ENCODE data around the gene PPIAL4G.
"Not testable (repeated sequence)": the region's sequence is repeated elsewhere in the genome, so short reads cannot be mapped to it uniquely, and the experiment has no call there.

PPIAL4G gene

DNA sequence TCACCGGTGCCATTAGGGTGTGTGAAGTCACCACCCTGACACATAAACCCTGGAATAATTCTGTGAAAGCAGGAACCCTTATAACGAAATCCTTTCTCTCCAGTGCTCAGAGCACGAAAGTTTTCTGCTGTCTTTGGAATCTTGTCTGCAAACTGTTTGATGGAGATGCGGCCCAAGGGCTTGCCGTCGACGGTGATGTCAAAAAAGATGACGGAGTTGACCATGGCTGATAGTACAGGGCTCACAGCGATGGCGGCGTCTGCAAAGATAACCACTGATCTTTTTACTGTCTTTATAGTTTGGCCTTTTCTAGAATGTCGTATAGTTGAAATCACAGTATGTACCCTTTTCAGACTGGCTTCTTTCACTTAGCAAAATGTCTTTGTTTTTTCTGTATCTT, at the start of gene PPIAL4G:
Gene PPIAL4G, minus strand, starts transcription at position 274 of the 400 bp plus-strand sequence. Its CDS starts 50 bp downstream, at position 224.
- in situ Hi-C loops (cut with HindIII; ENCODE audit: low sequenced_read_pairs) = not testable (repeated sequence)

- in situ Hi-C loops (cut with HindIII; ENCODE audit: low sequenced_read_pairs) = not testable (repeated sequence)
Observed at GRCh38 chr1:148532158-148532557, 49.1 kb upstream of the PPIAL4G start.

- in situ Hi-C loops (cut with HindIII; ENCODE audit: low sequenced_read_pairs) = not testable (repeated sequence)
Observed at GRCh38 chr1:148529101-148529567, 46.0 kb upstream of the PPIAL4G start.

- in situ Hi-C loops (cut with HindIII; ENCODE audit: low sequenced_read_pairs) = not testable (repeated sequence)
Observed at GRCh38 chr1:148528591-148528990, 45.5 kb upstream of the PPIAL4G start.

DNA sequence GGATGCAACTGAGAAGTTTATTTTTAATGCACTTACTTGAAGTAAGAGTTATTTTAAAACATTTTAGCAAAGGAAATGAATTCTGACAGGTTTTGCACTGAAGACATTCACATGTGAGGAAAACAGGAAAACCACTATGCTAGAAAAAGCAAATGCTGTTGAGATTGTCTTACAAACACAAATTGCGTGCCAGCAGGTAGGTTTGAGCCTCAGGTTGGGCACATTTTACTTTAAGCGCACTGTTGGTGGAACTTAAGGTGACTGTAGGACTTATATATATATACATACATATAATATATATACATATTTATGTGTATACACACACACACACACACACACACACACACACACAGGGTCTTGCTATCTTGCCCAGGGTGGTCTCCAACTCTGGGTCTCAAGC, 43.5 kb upstream of the PPIAL4G start:
- in situ Hi-C loops (cut with HindIII; ENCODE audit: low sequenced_read_pairs) = not testable (repeated sequence)

GRCh38 chr1:148523205-148524144, 40.4 kb upstream of the PPIAL4G start:
- in situ Hi-C loops (cut with HindIII; ENCODE audit: low sequenced_read_pairs) = not testable (repeated sequence)

DNA sequence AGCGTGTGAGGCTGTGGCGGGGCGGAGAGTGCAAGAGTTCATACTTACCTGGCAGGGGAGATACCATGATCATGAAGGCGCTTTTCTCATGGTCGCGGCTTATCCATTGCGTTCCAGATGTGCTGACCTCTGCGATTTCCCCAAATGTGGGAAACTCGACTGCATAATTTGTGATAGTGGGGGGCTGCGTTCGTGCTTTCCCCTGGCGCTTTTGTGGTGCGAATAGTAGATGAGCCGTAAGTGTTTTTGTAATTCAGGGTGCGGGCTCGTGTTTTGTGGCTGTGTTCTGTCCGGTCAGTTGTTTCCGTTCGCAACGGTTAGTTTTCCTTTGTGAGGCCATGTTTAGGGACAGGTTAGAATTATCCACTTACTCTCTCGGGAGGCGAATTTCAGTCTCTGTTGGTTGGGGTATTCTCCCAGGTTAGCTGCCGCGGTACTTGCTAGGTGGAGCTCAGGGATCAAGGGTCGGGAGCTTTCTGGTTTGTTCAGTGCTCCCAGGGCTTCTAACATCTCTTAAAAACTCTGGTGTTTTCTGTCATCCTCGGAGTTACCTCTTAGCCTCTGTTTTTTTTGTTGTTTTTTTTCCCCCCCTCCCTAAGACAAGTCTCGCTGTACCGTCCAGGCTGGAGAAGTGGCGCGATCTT, 39.6 kb upstream of the PPIAL4G start:
- in situ Hi-C loops (cut with HindIII; ENCODE audit: low sequenced_read_pairs) = not testable (repeated sequence)

GRCh38 chr1:148522072-148522471, 39.0 kb upstream of the PPIAL4G start:
- in situ Hi-C loops (cut with HindIII; ENCODE audit: low sequenced_read_pairs) = not testable (repeated sequence)

- in situ Hi-C loops (cut with HindIII; ENCODE audit: low sequenced_read_pairs) = not testable (repeated sequence)
Observed at GRCh38 chr1:148514310-148514709, 31.2 kb upstream of the PPIAL4G start.

- in situ Hi-C loops (cut with HindIII; ENCODE audit: low sequenced_read_pairs) = not testable (repeated sequence)
Observed at GRCh38 chr1:148512571-148513184, 29.6 kb upstream of the PPIAL4G start.

DNA sequence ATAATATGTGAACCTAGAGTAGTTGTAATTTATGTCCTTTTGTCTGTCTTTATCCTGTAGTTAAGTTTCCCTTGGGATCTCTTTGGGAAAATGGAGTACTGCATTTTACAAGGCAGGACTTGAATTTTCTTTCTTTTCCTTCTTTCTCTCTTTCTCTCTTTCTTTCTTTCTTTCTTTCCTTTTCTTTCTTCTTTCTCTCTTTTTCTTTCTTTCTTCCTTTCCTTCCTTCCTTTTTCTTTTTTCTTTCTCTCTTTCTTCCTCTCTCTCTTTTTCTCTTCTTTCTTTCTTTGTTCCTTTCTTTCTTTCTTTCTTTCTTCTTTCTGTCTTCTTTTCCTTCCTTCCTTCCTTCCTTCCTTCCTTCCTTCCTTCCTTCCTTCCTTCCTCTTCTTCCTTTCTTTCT, 10.8 kb upstream of the PPIAL4G start:
- in situ Hi-C loops (cut with HindIII; ENCODE audit: low sequenced_read_pairs) = not testable (repeated sequence)

DNA sequence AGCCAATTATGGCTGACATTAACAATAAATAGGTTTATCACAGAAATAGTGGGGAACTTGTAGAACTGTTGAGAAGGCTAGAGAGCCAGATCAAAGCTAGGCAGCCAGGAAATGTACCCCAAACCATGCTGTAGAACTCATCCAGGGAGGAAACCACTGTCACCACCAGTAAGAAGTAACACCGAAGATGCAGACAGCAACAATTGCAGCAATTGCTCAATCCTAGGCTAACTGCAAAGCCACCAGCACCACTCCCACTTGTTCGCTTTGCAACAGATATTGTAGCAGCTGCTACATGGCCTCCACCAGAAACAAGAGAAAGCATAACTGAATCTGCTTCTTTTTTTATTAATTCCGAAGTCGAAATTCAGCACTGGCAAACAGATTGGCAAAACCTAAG, 2.0 kb downstream of the PPIAL4G start:
- in situ Hi-C loops (cut with HindIII; ENCODE audit: low sequenced_read_pairs) = not testable (repeated sequence)

- in situ Hi-C loops (cut with HindIII; ENCODE audit: low sequenced_read_pairs) = not testable (repeated sequence)
Observed at GRCh38 chr1:148459694-148460093, 23.4 kb downstream of the PPIAL4G start.

DNA sequence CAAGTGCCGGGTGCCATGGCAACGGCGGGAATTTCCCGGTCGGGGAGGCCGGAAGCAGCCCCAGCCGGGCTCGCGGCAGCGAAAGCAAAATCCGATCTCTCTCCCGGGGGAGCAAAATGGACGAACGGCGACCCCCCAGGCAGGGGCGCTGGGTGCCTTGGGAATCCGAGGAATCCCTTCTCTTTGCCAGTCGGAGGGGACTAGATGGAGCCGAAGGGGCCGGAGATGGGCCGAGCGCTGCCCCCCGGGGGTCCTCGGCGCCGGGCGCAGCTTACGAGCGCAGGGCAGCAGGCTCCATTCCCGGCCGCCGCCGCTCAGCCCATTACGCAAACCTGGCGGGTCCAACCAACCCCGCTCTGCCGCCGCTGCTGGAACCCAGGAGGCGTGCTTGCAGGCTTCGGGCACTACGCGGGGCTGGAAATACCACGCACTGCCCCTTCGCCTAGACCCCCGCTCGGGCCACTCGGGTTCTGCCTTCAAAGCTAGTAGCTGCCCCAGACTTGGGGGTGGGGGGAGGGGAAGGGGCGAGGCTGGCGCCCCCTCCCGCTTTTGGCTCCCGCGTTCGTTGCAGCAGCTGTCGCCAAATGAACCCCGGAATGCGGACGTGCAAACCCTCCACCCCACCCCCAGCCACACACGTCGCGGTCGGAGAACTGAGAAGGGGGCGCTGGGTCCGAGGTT, 24.1 kb downstream of the PPIAL4G start:
- in situ Hi-C loops (cut with HindIII; ENCODE audit: low sequenced_read_pairs) = not testable (repeated sequence)

DNA sequence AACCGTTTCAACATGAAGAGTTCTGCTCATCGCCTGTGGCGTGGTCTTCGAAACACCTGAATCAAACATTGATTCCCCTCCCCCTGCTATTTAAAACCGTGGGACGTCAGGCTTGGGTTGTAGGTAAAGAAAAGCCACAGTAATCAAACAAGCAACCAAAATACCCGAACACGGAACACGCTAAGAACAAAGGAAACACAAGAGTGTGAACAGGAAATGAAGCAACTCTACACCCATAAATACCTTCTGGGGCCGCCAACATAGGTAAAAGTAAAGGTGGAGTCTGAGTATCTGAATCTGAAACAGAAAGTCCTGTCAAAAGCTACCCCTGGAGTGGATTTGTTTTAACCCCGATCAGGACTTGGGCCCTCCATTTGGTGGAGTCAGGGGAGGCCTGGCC, 24.7 kb downstream of the PPIAL4G start:
- in situ Hi-C loops (cut with HindIII; ENCODE audit: low sequenced_read_pairs) = not testable (repeated sequence)

DNA sequence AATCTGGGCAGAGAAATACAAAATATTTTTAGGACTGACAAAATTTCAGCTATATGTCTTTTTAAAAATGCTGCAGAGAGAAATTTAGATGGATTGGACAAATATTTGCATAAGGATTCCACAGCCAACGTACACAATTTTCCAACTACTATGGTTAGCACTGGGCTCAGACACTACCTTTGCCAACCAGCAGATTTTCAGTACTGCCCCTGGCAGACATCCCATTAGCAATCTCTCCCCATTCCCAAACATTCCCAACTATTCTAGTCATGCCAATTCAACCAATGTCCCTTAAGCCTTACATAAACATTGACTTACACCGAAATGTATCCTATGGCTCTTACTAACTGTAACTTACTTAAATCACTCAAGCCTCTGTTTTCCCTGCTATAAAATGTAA, 30.3 kb downstream of the PPIAL4G start:
- in situ Hi-C loops (cut with HindIII; ENCODE audit: low sequenced_read_pairs) = not testable (repeated sequence)

GRCh38 chr1:148439654-148440325, 43.3 kb downstream of the PPIAL4G start:
- in situ Hi-C loops (cut with HindIII; ENCODE audit: low sequenced_read_pairs) = not testable (repeated sequence)

GRCh38 chr1:148435406-148435805, 47.7 kb downstream of the PPIAL4G start:
- in situ Hi-C loops (cut with HindIII; ENCODE audit: low sequenced_read_pairs) = no loop called here

- in situ Hi-C loops (cut with HindIII; ENCODE audit: low sequenced_read_pairs) = no loop called here
Observed at GRCh38 chr1:148434832-148435231, 48.3 kb downstream of the PPIAL4G start.

DNA sequence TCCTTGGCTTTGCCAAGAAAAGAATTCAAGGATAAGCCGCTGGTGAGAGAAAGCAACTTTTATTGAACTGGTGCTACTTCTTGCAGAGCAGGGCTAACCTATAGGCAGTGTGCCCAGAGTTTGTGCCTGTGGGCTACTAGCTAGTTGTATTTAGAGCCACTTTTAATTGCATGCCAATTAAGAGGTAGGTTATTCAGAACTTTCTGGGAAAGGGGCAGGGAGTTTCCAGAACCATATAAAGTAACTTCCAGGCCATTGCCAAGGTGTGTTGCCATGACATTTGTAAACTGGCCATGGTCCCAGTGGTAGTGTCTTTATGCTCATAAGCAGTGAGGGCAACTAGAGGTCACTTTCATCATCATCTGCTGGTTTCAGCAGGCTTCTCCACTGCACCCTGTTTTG, 50.2 kb downstream of the PPIAL4G start:
- in situ Hi-C loops (cut with HindIII; ENCODE audit: low sequenced_read_pairs) = not testable (repeated sequence)
